Hippocampal formation (tissue), 2 donors: ENCODE measurements around the gene TSHZ2.

Source experiments
- DNase-seq, 2 donors: peaks; one replicate each; lab custom pipeline; 2025; lab: John Stamatoyannopoulos, UW

The TSHZ2 gene, protein sequence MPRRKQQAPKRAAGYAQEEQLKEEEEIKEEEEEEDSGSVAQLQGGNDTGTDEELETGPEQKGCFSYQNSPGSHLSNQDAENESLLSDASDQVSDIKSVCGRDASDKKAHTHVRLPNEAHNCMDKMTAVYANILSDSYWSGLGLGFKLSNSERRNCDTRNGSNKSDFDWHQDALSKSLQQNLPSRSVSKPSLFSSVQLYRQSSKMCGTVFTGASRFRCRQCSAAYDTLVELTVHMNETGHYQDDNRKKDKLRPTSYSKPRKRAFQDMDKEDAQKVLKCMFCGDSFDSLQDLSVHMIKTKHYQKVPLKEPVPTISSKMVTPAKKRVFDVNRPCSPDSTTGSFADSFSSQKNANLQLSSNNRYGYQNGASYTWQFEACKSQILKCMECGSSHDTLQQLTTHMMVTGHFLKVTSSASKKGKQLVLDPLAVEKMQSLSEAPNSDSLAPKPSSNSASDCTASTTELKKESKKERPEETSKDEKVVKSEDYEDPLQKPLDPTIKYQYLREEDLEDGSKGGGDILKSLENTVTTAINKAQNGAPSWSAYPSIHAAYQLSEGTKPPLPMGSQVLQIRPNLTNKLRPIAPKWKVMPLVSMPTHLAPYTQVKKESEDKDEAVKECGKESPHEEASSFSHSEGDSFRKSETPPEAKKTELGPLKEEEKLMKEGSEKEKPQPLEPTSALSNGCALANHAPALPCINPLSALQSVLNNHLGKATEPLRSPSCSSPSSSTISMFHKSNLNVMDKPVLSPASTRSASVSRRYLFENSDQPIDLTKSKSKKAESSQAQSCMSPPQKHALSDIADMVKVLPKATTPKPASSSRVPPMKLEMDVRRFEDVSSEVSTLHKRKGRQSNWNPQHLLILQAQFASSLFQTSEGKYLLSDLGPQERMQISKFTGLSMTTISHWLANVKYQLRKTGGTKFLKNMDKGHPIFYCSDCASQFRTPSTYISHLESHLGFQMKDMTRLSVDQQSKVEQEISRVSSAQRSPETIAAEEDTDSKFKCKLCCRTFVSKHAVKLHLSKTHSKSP (N-terminal part only)

DNA sequence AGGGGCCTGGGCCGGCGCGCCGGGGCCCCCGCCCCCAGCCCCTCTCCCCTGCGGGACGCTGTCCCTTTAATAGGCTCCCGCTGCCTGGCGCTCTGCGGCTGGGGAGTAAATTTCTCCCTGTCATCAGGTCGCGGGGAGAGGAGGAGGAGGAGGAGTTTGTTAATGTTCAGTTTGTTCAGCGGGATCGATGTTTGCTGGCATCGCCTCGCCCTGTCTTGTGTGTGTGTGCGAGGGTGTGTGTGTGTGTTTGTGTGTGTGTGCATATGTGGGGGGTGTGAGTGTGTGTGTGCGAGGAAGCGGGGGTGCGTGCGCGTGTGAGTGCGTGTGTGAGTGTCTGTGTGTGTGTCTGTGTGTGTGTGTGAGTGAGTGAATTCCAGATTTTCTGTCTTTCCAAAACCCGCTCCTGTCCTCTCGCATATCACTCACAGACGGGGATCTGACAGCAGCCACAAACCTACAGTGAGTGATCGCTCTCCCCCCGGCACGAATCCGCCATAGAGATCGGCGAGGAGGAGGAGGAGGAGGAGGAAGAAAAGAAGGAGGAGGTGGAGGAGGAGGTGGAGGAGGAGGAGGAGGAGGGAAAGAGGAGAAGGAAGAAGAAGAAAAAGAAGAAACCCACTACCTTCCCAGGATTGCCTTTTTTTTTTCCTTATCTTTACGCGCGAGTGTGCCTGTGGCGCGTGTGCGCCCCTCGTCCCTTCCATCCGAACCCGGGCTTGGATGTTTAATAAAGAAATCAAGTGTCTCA is at the start of gene TSHZ2:
Gene TSHZ2 (plus strand): TSS at position 169 of the 748 bp plus-strand sequence. CDS start 936 bp downstream, outside the sequence.
- DNase-seq: no peak

DNA sequence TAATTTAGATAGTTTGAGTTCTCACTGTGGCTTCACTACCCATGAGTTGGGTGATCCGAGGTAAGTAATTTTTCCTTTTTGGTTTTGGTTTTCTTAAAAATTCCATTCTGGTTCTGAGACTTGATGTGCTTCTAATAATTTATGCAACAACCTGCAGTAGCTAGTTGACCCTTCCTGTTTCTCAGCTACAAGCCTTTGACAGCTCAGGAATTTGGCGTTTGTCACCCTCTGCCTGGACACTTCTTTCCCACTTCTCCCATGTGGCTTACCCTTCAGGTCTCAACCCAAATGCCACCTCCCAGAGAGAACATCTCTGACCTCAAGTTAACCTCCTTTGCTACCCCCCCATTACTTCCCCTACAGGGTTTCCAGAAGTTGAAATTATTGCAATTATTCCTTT is 49.7 kb upstream of the TSHZ2 start:
- no peak for DNase-seq

DNA sequence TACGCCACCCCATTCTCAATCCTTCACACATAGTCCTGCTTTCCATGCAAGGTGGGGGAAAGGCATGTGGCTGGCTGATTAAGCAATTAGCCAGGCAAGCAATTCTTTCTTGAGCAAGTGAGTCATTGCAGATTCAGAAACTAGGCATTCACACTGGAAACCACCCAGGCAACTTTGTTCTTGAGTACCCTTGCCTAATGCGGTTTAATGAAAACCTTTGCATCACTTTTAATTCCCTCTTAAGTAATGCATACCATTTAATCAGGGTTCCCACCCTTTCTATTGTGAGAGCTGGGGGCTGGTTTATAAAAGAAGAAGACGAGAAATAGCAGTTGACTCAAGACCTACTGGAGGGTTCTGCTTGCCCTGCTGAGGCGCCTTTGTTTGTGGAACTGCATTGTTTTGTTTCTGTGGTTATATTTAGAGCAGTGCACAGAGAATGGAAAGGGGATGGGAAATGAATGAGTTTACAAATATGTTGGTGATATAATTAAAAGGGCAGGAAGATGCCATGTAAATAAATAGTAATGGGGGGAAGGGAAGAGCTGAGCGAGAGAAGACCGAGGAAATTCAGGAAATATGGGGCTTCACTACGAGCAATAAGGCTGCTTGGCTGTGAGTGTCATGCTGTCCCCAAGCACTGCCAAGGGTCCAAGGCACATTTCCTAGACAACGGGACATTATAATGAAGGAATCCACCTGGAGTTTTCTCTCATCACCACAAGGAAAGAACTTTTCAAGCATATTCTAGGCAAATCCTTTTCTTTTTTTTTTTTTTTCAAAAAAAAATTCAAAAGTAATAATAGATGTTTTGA is 48.8 kb upstream of the TSHZ2 start:
- DNase-seq: no peak

- DNase-seq: no peak
Measured at GRCh38 chr20:52924411-52925271, 47.5 kb upstream of the TSHZ2 start.

DNA sequence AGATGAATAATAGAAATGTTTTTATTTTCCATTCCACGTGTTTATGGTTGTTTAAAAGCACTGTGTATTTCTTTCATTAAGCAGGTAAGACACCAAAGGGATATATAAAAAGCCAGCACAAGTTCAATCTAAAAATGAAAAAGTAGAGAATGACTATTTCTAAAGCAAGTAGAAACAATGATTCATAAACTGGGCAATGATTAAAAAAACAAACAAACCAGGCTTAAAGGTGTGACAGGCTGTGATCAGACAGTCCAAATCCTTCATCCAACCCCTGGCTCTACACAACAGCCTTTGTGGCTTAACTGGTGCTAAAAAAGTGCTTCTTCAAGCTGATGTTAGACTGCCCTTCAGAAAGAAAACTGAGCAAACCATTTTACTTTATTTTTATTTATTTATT is 45.7 kb upstream of the TSHZ2 start:
- no peak for DNase-seq

DNA sequence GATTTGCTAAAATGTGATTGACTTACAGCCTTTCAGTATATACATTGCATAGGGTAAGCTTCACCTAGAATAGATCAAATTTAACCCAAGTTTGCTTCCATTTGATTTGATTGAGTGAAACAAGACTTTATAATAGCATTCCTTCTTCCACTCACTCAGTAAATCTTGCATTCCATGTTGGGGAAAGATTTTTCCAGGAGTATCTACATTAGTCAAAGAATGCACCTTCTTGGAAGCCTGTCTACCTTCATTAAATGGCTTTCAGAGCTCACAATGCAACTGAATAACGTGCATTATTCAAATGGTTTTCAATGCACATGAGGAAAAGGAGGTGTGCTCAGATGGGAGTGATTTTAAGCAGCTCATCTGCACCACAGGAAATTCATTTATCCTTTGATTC is 38.3 kb upstream of the TSHZ2 start:
- DNase-seq: no peak

DNA sequence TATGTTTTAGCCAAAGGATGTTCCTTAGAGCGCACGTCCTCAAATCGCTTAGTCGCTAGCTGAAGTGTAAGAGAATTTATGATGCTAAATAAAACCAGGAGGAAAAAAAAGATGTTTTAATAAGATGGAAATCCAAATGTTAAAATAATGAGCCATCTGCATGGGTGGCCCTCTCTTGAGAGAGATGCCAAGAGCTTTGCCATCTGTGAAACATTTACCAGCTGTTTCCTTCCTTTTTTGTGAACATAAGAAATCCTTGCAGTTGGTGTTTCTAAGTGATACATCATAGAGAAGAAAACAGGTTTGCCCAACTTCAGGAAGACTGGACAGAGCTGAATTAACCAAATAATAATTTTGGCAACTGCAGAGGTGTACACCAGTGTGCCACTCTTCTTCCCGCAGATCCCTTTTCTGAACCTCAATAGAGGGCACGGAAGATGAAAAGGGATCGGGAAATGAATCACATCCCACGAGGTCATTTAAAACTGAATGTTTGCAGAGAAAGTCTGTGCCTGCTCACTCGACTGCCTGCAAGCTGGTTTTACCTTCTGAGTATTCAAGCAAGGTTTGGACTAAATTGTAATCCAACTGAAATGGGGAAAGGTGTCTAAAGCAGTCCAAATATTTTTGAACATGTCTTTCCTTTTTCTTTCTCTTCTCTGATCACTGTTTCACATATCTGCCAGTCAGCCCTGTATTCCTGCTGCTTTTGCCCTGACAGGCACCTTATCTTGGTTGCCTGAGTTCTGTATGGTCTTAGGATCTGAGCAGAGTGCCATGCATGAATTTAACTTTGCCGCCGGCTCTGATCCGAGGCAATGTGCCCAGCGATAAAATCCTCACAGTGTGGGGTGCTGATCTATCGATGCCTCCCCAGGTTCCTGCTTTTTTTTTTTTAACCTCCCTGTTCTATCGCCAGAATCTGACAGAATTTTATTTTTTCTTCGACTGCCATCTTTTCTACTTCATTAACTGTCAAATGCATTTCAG is 35.5 kb upstream of the TSHZ2 start:
- DNase-seq: peak in 1 of 2 donors; percentile 24

DNA sequence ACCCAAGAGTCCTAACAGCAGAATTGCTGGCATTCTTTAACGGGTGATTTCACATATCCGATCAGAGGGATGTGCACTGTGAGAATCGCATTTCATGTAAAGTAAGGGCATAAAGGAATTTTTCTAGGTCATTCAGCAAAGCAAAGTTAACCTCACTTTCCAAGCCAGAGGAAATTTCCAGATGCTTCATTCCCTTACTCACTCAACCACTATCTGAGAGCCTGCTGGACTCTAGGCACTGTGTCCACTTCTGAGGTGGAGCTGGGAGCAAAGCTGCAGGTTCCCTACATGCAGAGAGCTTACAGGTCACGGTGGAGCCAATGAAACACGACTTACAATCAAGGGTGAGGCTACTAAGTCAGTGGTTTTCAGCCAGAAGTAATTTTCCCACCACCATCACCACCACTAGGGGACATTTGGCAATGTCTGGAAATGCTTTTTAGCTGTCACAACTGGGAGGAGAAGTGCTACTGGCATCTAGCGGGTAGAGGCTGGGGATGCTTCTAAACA is 34.5 kb upstream of the TSHZ2 start:
- no peak for DNase-seq

DNA sequence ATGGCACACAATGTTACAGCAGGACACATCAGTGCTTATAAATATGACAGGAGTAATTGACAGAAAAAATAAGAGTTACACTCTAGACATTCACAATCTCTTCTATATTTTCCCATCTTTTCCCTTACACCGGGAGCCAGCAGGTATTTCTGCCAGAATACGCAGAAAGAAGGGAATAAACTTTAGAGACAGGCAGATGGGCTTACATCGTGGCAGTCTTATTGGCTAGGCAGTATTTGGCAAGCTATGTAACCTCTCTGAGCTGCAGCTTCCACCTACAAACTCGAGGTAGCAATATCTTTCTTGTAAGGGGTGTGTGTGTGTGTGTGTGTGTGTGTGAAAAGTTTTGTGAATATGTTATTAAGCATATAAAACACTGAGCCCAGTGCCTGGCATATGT is 33.0 kb upstream of the TSHZ2 start:
- DNase-seq: no peak

GRCh38 chr20:52941808-52942207 is 30.4 kb upstream of the TSHZ2 start:
- no peak for DNase-seq

DNA sequence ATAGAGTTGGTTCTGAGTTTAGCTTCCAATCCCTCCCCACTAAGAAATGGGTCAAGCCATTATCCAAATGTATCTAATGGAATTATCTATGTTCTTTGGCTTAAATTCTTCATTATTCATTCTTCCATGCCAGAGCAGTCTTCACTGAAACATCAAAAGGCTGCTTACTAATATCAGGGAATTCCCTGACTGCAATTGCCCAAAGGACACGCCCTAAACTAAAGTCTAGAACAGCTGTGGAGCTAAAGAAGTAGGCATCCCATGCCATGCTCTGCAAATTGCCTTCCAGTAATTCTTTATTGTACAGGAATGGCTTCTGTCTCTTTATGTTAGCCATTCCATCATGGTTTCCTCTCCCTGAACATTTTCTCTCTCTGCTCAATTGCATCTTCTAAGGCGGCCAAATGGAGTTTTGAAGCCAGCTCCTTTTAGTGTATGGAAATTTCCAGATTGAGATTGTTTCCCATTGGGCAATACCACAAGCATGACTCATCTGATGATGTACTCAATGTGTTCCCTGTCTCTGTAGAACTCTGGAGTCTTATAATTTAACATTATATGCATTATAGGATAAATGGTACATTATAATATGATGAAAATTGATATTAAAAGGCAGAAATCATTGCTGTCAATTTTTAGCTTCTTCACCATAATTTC is 28.8 kb upstream of the TSHZ2 start:
- no peak for DNase-seq

- DNase-seq: no peak
Measured at GRCh38 chr20:52945268-52945667, 26.9 kb upstream of the TSHZ2 start.

DNA sequence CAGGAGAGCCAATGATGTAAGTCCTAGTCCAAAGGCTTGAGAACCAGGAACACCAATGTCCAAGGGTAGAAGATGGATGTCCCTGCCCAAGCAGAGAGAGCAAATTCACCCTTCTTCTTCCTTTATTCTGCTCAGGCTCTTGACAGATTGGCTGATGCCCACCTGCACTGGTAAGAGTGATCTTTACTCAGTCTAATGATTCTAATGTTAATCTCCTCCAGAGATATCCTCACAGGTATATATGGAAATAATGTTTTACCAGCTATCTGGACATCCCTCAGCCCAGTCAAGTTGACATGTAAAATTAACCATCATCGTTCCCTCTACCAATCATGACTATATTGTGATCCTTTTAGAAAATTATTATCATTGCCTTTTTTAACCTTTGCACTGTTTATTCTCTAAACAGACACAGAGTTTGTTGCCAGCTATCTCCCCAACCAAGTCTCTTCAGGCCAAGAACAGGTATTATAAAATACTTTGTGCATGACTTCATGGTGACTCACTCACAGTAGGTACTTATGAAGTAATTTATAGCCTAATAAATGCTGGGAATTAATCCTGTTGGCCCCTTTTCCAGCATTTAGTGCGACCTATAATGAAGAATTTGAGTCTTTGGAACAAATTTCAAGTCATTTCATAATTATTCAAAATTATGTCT is 26.2 kb upstream of the TSHZ2 start:
- no peak for DNase-seq

- no peak for DNase-seq
Measured at GRCh38 chr20:52948491-52948890, 23.7 kb upstream of the TSHZ2 start.

DNA sequence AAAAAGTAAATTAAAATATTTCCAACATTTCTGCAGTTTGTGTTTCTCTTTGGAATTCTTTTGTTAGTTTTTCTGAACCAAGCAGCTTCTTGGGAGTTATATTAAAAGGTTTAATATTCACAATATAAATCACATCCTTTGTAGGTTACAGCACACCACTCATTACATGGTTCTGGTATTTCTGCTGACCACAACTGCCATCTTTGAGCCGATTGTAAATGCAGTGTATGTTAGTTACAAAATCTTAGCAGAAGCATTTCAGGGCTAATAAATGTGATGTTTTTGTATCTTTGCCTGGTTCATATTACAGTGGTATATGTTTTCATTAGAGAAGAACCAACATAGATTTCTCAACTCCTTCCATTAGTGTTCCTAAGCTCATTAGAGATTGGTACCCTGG is 19.1 kb upstream of the TSHZ2 start:
- no peak for DNase-seq

DNA sequence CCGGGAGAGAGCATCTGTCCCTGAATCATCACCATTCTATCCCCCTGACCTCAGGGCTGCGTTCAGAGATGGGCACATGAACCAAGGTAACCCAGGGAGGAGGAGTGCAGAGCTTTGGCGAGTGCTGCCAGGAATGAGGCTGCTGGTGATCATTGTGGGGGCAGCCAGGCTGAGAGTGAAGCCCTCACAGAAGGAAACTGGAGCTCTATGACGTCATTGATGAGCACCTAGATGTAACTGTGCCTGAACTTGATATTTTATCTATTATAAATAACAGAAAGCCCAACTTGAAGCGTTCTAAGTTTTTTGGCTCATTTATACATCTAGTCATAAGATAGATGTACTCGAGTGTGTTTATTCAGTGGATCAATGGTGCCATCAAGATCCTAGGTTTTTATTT is 17.3 kb upstream of the TSHZ2 start:
- DNase-seq: no peak

- DNase-seq: no peak
Measured at GRCh38 chr20:52958211-52958610, 13.9 kb upstream of the TSHZ2 start.

- DNase-seq: no peak
Measured at GRCh38 chr20:52959125-52959524, 13.0 kb upstream of the TSHZ2 start.
